NCI-H1436 treated with DMSO at 0.1 percent for 48 hours (cell line): ENCODE results near the gene FILIP1.

ENCODE experiments used
- DNase-seq: peaks from one replicate; lab custom pipeline; 2025; lab: John Stamatoyannopoulos, UW

Gene FILIP1

GRCh38 chr6:75493400-75494064 is at the start of gene FILIP1:
Gene FILIP1, minus strand, starts transcription at chr6:75493800. Its CDS starts 78,828 bp downstream, at chr6:75414972.
- no peak for DNase-seq

- DNase-seq = no peak
Observed at GRCh38 chr6:75543311-75543710, 49.7 kb upstream of the FILIP1 start.

GRCh38 chr6:75539136-75539535 is 45.5 kb upstream of the FILIP1 start:
- no peak for DNase-seq

- DNase-seq = no peak
Observed at GRCh38 chr6:75532521-75532920, 38.9 kb upstream of the FILIP1 start.

- DNase-seq = no peak
Observed at GRCh38 chr6:75531174-75531573, 37.6 kb upstream of the FILIP1 start.

GRCh38 chr6:75530696-75531095 is 37.1 kb upstream of the FILIP1 start:
- no peak for DNase-seq

- no peak for DNase-seq
Observed at GRCh38 chr6:75528423-75528822, 34.8 kb upstream of the FILIP1 start.

- DNase-seq = no peak
Observed at GRCh38 chr6:75526502-75527127, 33.0 kb upstream of the FILIP1 start.

- DNase-seq = no peak
Observed at GRCh38 chr6:75525682-75526081, 32.1 kb upstream of the FILIP1 start.

GRCh38 chr6:75524322-75524972 is 30.8 kb upstream of the FILIP1 start:
- DNase-seq = no peak

GRCh38 chr6:75516757-75517156 is 23.2 kb upstream of the FILIP1 start:
- no peak for DNase-seq

- DNase-seq = no peak
Observed at GRCh38 chr6:75512591-75512990, 19.0 kb upstream of the FILIP1 start.

GRCh38 chr6:75505424-75505823 is 11.8 kb upstream of the FILIP1 start:
- no peak for DNase-seq

- no peak for DNase-seq
Observed at GRCh38 chr6:75504465-75505222, 11.0 kb upstream of the FILIP1 start.

- DNase-seq = no peak
Observed at GRCh38 chr6:75503291-75503690, 9.7 kb upstream of the FILIP1 start.

GRCh38 chr6:75502884-75503283 is 9.3 kb upstream of the FILIP1 start:
- DNase-seq = no peak

GRCh38 chr6:75501756-75502155 is 8.2 kb upstream of the FILIP1 start:
- DNase-seq = no peak

GRCh38 chr6:75499640-75500039 is 6.0 kb upstream of the FILIP1 start:
- DNase-seq = no peak

- DNase-seq = no peak
Observed at GRCh38 chr6:75498862-75499261, 5.3 kb upstream of the FILIP1 start.

GRCh38 chr6:75497994-75498393 is 4.4 kb upstream of the FILIP1 start:
- no peak for DNase-seq

- DNase-seq = no peak
Observed at GRCh38 chr6:75495011-75495410, 1.4 kb upstream of the FILIP1 start.

- no peak for DNase-seq
Observed at GRCh38 chr6:75494290-75494689, 690 bp upstream of the FILIP1 start.
